ENCODE results near the gene FZD8.

- TF ChIP-seq CTCF (optimal IDR thresholded peaks at IDR 0.05 in 1 of 3, IDR thresholded peaks at IDR 0.05 in 1 of 3, conservative IDR thresholded peaks at IDR 0.05 in 1 of 3; ENCODE audit: extremely low read depth in 1 of 3, insufficient read depth in 2 of 3, low read length in 3 of 3) = no peak
- no peak for TF ChIP-seq EZH2 (IDR thresholded peaks at IDR 0.05; ENCODE audit: low read length)
These were observed 17.4 kb upstream of the FZD8 start for GRCh38 chr10:35659456-35659855.

Measured in keratinocyte (primary cell).